Measurements from ENCODE around the gene DHRS11.
A peak's percentile ranks its signal among the peaks of the same experiment; 100 is the strongest.
"Not testable (repeated sequence)": the region's sequence is repeated elsewhere in the genome, so short reads cannot be mapped to it uniquely, and the experiment has no call there.

Gene DHRS11

GRCh38 chr17:36594626-36595401, 3.1 kb downstream of the DHRS11 start:
- no peak for DNase-seq

GRCh38 chr17:36597226-36597625, 5.5 kb downstream of the DHRS11 start:
- no peak for DNase-seq

DNA sequence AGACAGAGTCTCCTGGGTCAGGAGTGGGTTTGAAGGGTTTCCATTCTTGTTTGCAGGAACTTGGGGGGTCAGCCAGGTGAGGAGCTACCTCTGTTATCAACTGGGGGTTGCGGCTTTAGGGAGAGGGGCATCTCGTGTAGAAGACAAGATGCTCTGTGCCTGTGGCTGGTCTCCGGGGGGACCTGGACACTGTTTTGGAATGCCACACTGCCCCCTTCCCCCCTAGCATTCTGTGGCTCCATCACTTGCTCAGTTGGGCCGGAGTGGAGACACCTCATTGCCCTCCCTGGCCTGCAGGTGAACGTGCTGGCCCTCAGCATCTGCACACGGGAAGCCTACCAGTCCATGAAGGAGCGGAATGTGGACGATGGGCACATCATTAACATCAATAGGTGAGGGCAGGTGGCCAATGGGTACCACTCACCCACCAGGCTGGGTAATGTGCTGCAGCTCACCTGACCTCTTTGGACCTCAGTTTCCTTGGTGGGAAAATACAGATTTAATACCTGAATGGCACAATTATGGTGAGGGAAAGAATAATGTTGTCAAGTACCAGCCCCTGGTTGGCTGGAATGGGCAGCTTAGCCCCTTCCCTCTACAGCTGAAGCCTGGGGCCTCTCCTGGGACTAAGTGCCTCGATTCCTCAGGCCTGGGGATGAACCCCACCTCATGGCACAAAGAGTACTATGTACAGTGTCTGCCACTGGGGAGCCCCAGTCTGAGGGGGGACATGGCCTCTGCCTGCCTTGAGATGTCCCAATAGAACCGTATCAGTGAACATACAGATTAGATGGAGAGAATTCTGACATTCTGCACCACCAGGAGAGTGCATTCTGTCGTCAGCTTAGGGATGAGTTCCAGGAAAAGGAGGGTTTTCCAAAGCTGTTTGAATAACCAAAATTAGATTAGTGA, 6.4 kb downstream of the DHRS11 start:
- DNase-seq: no peak

DNA sequence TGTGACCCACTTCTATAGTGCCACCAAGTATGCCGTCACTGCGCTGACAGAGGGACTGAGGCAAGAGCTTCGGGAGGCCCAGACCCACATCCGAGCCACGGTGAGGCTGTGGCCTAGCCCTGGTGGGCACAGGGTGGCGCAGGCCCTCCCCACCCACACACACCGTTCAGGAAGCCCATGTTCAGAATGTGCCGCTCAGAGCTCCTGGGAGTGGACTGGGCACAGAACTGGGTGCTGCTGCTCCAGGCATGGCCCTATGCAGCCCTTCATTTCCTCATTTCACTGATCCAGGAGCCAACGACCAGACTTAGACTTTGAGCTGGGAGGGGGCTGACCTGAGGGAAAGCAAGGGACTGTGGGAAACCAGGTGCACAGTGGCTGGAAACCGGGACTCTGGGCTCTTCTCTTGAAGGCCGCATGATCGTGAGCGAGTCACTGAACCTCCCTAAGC, 7.3 kb downstream of the DHRS11 start:
- no peak for DNase-seq

GRCh38 chr17:36599546-36600250, 8.0 kb downstream of the DHRS11 start:
- no peak for DNase-seq

DNA sequence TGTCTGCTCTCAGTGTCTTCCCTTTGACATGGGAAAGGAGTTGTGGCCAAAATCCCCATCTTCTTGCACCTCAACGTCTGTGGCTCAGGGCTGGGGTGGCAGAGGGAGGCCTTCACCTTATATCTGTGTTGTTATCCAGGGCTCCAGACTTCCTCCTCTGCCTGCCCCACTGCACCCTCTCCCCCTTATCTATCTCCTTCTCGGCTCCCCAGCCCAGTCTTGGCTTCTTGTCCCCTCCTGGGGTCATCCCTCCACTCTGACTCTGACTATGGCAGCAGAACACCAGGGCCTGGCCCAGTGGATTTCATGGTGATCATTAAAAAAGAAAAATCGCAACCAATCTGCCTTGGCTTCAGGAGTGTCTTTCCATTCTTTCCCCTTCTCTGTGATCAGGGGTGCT, 8.8 kb downstream of the DHRS11 start:
- DNase-seq: no peak

GRCh38 chr17:36600936-36601302, 9.2 kb downstream of the DHRS11 start:
- DNase-seq: no peak

DNA sequence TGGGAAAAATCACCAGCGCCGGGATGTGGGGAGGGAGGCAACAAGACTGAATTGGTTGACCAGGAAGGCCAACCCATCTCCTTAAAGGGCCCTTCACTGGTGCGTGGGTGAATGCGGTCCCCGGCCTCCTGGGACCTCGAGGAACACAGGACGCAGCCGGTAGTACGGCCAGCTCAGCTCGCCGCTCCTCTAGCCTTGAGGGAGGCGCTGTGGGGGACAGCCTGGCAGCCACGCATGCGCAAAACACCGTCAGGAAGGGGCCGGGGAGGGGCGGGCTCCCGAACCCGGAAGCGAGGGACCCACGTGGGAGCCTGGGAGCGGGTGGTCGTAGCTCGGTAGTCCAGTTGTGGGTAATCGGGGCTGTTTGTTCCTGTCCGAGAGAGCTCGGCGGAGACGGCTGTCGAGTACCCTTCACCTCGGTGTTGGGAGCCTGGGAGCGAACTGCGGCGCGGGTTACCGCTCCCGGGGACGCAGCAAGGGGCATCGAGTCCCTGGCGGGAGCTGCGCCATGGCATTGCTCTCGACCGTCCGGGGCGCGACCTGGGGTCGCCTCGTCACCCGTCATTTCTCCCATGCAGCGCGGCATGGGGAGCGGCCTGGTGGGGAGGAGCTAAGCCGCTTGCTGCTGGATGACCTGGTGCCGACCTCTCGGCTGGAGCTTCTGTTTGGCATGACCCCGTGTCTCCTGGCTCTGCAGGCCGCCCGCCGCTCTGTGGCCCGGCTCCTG, 9.8 kb downstream of the DHRS11 start, which contains the start of gene MRM1:
Gene MRM1, plus strand, starts transcription at position 281 of the 727 bp plus-strand sequence. Its CDS starts 228 bp downstream, at position 509.
- peak; percentile 86 for DNase-seq

DNA sequence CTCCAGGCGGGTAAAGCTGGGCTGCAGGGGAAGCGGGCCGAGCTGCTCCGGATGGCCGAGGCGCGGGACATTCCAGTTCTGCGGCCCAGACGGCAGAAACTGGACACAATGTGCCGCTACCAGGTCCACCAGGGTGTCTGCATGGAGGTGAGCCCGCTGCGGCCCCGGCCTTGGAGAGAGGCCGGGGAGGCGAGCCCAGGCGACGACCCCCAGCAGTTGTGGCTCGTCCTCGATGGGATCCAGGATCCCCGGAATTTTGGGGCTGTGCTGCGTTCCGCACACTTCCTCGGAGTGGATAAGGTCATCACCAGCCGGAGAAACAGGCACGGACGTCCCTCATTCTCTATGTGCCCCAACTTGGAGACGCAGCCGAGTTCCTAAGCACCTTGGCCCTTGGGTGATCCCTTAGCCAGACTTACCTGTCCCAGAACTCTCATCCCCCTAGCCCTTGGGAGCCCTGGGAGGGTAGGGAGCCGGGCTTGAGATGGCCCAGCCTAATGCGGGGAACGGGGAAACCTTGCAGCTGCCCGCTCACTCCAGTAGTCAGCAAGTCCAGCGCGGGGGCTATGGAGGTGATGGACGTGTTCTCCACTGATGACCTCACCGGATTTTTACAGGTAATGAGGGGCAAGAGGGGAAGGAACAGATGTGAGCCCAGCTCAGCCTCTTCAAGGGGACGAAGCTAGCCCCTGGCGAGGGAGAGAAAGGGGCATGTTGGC, 10.5 kb downstream of the DHRS11 start:
- no peak for DNase-seq

DNA sequence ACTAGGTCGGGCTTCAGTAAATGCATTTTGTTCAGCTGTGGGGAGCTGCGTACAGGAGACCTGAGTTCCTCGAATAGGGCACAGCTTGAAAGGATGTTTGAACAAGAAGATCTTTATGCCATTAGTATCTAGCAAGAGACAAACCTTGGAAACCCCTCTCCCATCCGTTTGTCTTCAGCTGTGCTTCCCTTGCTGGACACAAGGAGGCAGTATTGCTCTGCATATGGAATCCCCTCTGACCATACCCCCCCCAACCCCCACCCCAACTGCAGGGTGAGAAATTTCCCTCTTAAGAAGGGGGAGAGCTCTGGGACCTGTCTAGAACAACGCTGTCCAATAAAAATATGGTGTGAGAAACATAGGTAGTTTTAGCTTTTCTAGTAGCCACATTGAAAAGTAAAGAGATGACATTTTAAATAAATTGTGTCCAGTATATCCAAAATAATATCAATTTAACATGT, 11.3 kb downstream of the DHRS11 start:
- peak; percentile 62 for DNase-seq

GRCh38 chr17:36605028-36605427, 13.3 kb downstream of the DHRS11 start:
- not testable (repeated sequence) for DNase-seq

DNA sequence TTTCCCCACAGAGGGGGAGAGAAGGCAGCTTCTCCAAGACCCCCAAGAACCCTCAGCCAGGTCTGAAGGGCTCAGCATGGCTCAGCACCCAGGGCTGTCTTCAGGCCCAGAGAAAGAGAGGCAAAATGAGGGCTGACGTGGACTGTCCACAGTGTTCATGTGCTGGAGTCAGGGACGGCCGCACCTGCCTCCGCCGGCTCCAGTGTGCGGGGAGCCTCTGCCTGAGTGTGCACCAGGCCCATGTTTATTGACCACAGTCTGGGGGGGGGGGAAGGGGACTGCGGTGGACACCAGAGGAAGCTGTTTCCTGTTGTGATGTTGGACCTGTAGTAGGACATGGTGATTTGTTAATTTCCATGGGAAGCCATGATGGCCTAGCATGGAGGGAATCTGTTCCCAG, 16.6 kb downstream of the DHRS11 start:
- no peak for DNase-seq

DNA sequence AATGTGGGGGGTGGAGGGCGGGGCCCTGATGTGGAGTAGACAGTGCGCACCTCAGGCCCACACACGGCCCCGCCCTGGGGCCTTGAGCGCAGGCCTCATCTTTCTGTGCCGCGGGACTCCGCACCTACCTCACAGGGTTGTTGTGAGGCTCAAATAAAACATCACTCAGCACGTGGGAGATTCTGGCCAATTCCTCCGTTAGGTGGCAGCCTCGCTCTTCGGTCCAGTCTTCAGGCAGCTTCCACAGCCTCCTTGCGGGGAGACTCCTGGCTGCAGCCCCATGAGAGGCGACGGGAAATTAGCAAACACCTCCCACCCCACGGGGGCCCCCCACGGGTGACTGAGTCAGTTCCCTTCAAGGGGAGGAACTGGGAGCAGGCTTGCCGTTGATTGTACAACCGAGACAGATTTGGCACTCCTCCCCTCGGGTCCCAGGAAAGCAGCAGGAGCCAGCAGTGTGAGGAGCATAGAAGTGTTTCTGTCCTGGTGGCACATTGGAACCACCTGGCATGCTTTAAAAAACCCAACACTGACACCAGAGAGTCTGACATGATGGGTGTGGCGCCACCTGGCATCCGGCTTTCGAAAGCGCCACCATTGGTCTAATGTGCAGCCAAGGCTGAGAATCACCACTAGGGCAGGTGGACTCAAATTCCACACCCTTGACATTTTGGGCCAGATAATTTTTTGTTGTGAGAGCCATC, 17.3 kb downstream of the DHRS11 start:
- peak; percentile 15 for DNase-seq

GRCh38 chr17:36609498-36609862, 17.8 kb downstream of the DHRS11 start:
- DNase-seq: no peak

GRCh38 chr17:36610474-36610873, 18.8 kb downstream of the DHRS11 start:
- DNase-seq: no peak

DNA sequence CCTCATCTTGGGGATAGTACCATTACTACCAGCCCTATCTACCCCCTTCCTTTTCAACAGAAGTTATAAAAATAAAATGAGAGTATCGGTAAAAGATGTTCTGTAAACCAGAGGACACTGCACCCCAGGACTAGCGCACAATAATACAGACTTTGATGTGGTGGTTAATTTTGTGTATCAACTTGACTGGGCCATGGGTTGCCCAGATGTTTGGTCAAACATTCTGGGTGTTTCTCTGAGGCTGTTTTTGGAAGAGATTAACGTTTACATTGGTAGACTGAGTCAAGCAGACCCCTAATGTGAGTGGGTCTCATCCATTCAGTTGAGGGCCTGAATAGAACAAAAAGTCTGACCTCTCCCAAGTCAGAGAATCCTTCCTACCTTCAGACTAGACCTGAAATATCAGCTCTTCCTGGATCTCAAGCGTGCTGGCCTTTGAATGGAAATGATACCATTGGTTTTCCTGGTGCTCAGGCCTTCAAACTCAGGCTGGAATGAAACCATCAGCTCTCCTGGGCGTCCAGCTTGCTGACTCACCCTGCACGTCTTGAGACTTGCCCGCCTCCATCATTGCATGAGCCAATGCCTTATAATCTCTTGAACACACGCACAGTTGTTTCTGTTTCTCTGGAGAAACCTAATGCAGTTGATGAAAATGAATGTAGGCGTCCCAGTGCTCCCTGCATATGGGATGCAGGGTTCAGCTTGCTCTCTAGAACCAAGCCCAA, 19.8 kb downstream of the DHRS11 start:
- DNase-seq: no peak

GRCh38 chr17:36612323-36612722, 20.6 kb downstream of the DHRS11 start:
- no peak for DNase-seq

- DNase-seq: no peak
Measured at GRCh38 chr17:36613155-36613554, 21.5 kb downstream of the DHRS11 start.

GRCh38 chr17:36614081-36614480, 22.4 kb downstream of the DHRS11 start:
- DNase-seq: no peak

- no peak for DNase-seq
Measured at GRCh38 chr17:36614933-36615332, 23.3 kb downstream of the DHRS11 start.

All from T1000 (cell line).